ENCODE data around the gene SMIM11. TPM values are rescaled to one million over a fixed set of nuclear protein-coding genes. Genes with fewer than 3 reads are reported as not detected.
"Not testable (repeated sequence)": the region's sequence is repeated elsewhere in the genome, so short reads cannot be mapped to it uniquely, and the experiment has no call there.

The SMIM11 gene, protein sequence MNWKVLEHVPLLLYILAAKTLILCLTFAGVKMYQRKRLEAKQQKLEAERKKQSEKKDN
- total RNA-seq (ENCODE audit: unreplicated experiment) = 4.2 TPM
- long read RNA-seq, partial matches to known transcripts = 0 of 2 reads
- long read RNA-seq, other reads (novel, unspliced or antisense) = 0 of 2 reads

- not testable (repeated sequence) for H3K27me3 Mint-ChIP-seq (ENCODE audit: unreplicated experiment); DNase-seq; H3K9me3 Mint-ChIP-seq (ENCODE audit: unreplicated experiment); H3K36me3 Mint-ChIP-seq (ENCODE audit: unreplicated experiment); H3K4me3 Mint-ChIP-seq (ENCODE audit: unreplicated experiment); H3K27ac Mint-ChIP-seq (ENCODE audit: unreplicated experiment); H3K4me1 Mint-ChIP-seq (ENCODE audit: low read depth, unreplicated experiment)
These were observed at the start of gene SMIM11 for GRCh38 chr21:34374940-34375618. TSS of gene SMIM11 (plus strand) at chr21:34375507. CDS start at chr21:34379505, 3,998 bp downstream.

- DNase-seq = no peak
- Mint-ChIP-seq H3K27ac (ENCODE audit: unreplicated experiment) (no peak overlapping the region), H3K36me3 (ENCODE audit: unreplicated experiment) (peaks cover 9% of the 10 kb centered on the region), H3K4me1 (ENCODE audit: low read depth, unreplicated experiment) (no peaks in the 10 kb centered on the region), H3K9me3 (ENCODE audit: unreplicated experiment) (peaks cover 2% of the 10 kb centered on the region), H3K4me3 (ENCODE audit: unreplicated experiment) (no peak overlapping the region), H3K27me3 (ENCODE audit: unreplicated experiment) (peaks cover 3% of the 10 kb centered on the region)
- TF ChIP-seq CTCF (IDR thresholded peaks at IDR 0.05; ENCODE audit: partially characterized antibody, unreplicated experiment) = no peak
These were observed 45.3 kb upstream of the SMIM11 start for GRCh38 chr21:34330055-34330454.

DNA sequence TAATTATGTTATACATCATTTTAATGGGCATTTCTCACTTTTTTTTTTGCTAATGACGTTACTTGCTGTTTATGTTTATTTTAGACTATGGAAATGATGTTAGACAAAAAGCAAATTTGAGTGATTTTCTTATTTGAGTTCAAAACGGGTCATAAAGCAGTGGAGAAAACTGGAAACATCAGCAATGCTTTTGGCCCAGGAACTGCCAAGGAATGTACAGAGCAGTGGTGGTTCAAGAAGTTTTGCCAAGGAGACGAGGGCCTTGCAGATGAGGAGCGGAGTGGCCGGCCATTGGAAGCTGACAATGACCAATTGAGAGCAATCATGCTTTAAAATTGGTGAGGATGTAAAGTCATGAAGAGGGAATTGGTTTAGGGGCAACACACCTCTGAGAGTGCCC is 43.6 kb upstream of the SMIM11 start:
- H3K4me3 Mint-ChIP-seq (ENCODE audit: unreplicated experiment) = no peak overlapping the region
- no peak overlapping the region for H3K27ac Mint-ChIP-seq (ENCODE audit: unreplicated experiment)
- no peak for DNase-seq
- H3K27me3 Mint-ChIP-seq (ENCODE audit: unreplicated experiment) = peaks cover 5% of the 10 kb centered on the region
- TF ChIP-seq CTCF (IDR thresholded peaks at IDR 0.05; ENCODE audit: partially characterized antibody, unreplicated experiment) = no peak
- peaks cover 3% of the 10 kb centered on the region for H3K9me3 Mint-ChIP-seq (ENCODE audit: unreplicated experiment)
- peaks cover 9% of the 10 kb centered on the region for H3K36me3 Mint-ChIP-seq (ENCODE audit: unreplicated experiment)
- no peaks in the 10 kb centered on the region for H3K4me1 Mint-ChIP-seq (ENCODE audit: low read depth, unreplicated experiment)

- DNase-seq = no peak
- no peaks in the 10 kb centered on the region for H3K4me1 Mint-ChIP-seq (ENCODE audit: low read depth, unreplicated experiment)
- H3K27ac Mint-ChIP-seq (ENCODE audit: unreplicated experiment) = no peak overlapping the region
- H3K4me3 Mint-ChIP-seq (ENCODE audit: unreplicated experiment) = no peak overlapping the region
- TF ChIP-seq CTCF (IDR thresholded peaks at IDR 0.05; ENCODE audit: partially characterized antibody, unreplicated experiment) = no peak
- H3K27me3 Mint-ChIP-seq (ENCODE audit: unreplicated experiment) = peaks cover 5% of the 10 kb centered on the region
- H3K36me3 Mint-ChIP-seq (ENCODE audit: unreplicated experiment) = peaks cover 9% of the 10 kb centered on the region
- H3K9me3 Mint-ChIP-seq (ENCODE audit: unreplicated experiment) = peaks cover 3% of the 10 kb centered on the region
These were observed 43.0 kb upstream of the SMIM11 start for GRCh38 chr21:34332347-34332746.

GRCh38 chr21:34333121-34333739 is 42.1 kb upstream of the SMIM11 start:
- Mint-ChIP-seq H3K4me1 (ENCODE audit: low read depth, unreplicated experiment) (no peaks in the 10 kb centered on the region), H3K27ac (ENCODE audit: unreplicated experiment) (no peak overlapping the region), H3K27me3 (ENCODE audit: unreplicated experiment) (peaks cover 5% of the 10 kb centered on the region), H3K9me3 (ENCODE audit: unreplicated experiment) (peaks cover 5% of the 10 kb centered on the region), H3K4me3 (ENCODE audit: unreplicated experiment) (no peak overlapping the region), H3K36me3 (ENCODE audit: unreplicated experiment) (peaks cover 4% of the 10 kb centered on the region)
- TF ChIP-seq CTCF (IDR thresholded peaks at IDR 0.05; ENCODE audit: partially characterized antibody, unreplicated experiment) = no peak
- no peak for DNase-seq

Data from glutamatergic neuron (in vitro differentiated cells).